Heart right ventricle (tissue), 16 donors: Measurements from ENCODE around the gene ASAP2. TPM values are rescaled to one million over a fixed set of nuclear protein-coding genes. Genes with fewer than 3 reads are reported as not detected.
A peak's percentile ranks its signal among the peaks of the same experiment; 100 is the strongest.

ENCODE experiments used
- ATAC-seq, 8 donors: fragments of 200-7000 bp; cut with Tn5 transposase; one replicate each; pipeline ENCODE4 v1.9.1; 2020; ENCODE audit warnings: mild to moderate bottlenecking in 8 of 8, moderate library complexity in 8 of 8, moderate number of reproducible peaks in 1 of 8
- DNase-seq, 2 donors: peaks; one replicate each; pipeline ENCODE4 v3.0.0-alpha.2; 2020
- H3K27ac ChIP-seq, 10 donors: fragments of 200-600 bp; sonication (generic) in 2 of 10; one replicate each; pipeline versions ENCODE4 v1.5.0 to v1.8.0; 2020 to 2022; ENCODE audit warnings: mild to moderate bottlenecking in 3 of 10
- H3K27me3 ChIP-seq, 7 donors: fragments of 200-600 bp; one replicate each; pipeline ENCODE4 v1.8.0; 2021 to 2022; ENCODE audit warnings: mild to moderate bottlenecking in 2 of 7
- H3K36me3 ChIP-seq, 9 donors: fragments of 200-600 bp; sonication (generic) in 1 of 9; one replicate each; pipeline versions ENCODE4 v1.5.0 to v1.8.0; 2020 to 2022; ENCODE audit warnings: mild to moderate bottlenecking in 2 of 9
- H3K4me1 ChIP-seq, 9 donors: fragments of 200-600 bp; sonication (generic) in 1 of 9; one replicate each; pipeline versions ENCODE4 v1.5.0 to v1.8.0; 2020 to 2022; ENCODE audit warnings: mild to moderate bottlenecking in 4 of 9
- H3K4me3 ChIP-seq, 10 donors: fragments of 200-600 bp; sonication (generic) in 2 of 10; one replicate each; pipeline versions ENCODE4 v1.5.0 to v1.8.0; 2020 to 2022; ENCODE audit warnings: mild to moderate bottlenecking in 7 of 10, moderate library complexity in 2 of 10
- H3K9me3 ChIP-seq, 11 donors: fragments of 200-600 bp in 10 of 11; sonication (generic) in 2 of 11; one replicate each; pipeline versions ENCODE4 v1.5.0 to v1.8.0; 2013 to 2022; ENCODE audit warnings: mild to moderate bottlenecking in 2 of 11, control low read depth in 1 of 11, moderate library complexity in 1 of 11
- WGBS, 2 donors: extraction: QIAGEN DNeasy Blood & Tissue Kit; methylation state at CpG; one replicate each; pipeline ENCODE4 v1.1.7; 2013; ENCODE audit warnings: inconsistent platforms in 1 of 2; 5-methylcytosine and 5-hydroxymethylcytosine counted together
- intact Hi-C, 10 donors: fragments of 100-400 bp; cut with DNase I; formaldehyde crosslinking; loops; one replicate each; pipeline versions ENCODE4 v1.11.1 to v1.14.2; 2022
- polyA plus RNA-seq, 2 donors: library from polyadenylated mRNA; stranded (reverse); fragments of 200-250 nt; gene quantifications; one replicate each; pipeline ENCODE4 v1.2.3, GENCODE V29; 2013
- total RNA-seq, 10 donors: library from RNA; stranded (reverse); fragmentation: NEBNext Ultra II Directional in 3 of 10; extraction: Animal tissue kit (Norgen Biotek cat#: 25700) in 3 of 10; gene quantifications; one replicate each; pipeline versions ENCODE4 v1.2.1 to v1.2.4, GENCODE V29; 2021 to 2023
- TF ChIP-seq, protein P1 (sequence below), 9 donors: fragments of 200-600 bp; sonication (generic) in 2 of 9; IDR thresholded peaks; one replicate each; pipeline versions ENCODE4 v1.5.0 to v1.8.0; 2021 to 2022; ENCODE audit warnings: antibody characterized with exemption in 9 of 9, mild to moderate bottlenecking in 5 of 9, moderate library complexity in 1 of 9
- donor health status: Arrhythmogenic right ventricular cardiomyopathy.
- donor health status: ischemic (EF 13 %, LVEDD 7.1; RV severe dilation, severe dysfunction).
- donor health status: healthy with polysubstance abuse.
- donor health status: DM: no; HTN: yes; CAD: no.
- donor health status: DM: no; HTN: no; CAD: no.
- donor health status: ischemic (EF 25% LVEDD 6.9; RV normal size, moderate dysfunction).
- donor health status: ischemic (EF 25% LVEDD 5.7; RV mildly dilated, moderate dysfunction).
- donor health status: healthy.
- donor health status: DM: yes; HTN: yes; CAD: no.
- donor health status: Ischemic cardiomyopathy.
- donor health status: ischemic (EF 35%, LVEDD 5.7; RV mildly dilated, moderate dysfunction).
- donor health status: nonischemic (EF 11% LVEDD 7.7; RV severe dilation, severe dysfunction).
- donor health status: DM: yes; HTN: yes; CAD: no.
- donor health status: PGD.
- donor health status: ischemic (EF 29% LVEDD 5.4; RV normal size, mild dysfunction).
- donor health status: nonischemic (EF 23%, LVEDD 6.1; RV moderate dilation, normal function).

Gene ASAP2
- total and polyA plus RNA-seq, 12 donors = 5.4 to 17.3 (median 11.8) TPM

DNA sequence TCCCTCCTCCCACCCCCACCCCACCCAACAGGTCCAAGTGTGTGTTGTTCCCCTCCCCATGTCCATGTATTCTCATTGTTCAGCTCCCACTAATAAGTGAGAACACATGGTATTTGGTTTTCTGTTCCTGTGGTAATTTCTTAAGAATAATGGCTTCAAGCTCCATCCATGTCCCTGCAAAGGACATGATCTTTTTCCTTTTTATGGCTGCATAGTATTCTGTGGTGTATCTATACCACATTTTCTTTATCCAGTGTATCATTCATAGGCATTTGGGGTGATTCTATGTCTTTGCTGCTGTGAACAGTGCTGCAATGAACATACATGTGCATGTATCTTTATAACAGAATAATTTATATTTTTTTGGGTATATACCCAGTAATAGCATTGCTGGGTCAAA is 12.3 kb upstream of the ASAP2 start:
- peak overlapping the region in 1 of 10 donors; percentile 22 for H3K27ac ChIP-seq
- intact Hi-C loops = loop anchor here in 2 of 10 donors (5.0 kb wide), 1 partner anchor 52 kb away; no protein-coding TSS in a partner anchor
- H3K9me3 ChIP-seq = no peaks in the 10 kb centered on the region
- H3K4me3 ChIP-seq = no peak overlapping the region
- H3K4me1 ChIP-seq = peaks cover 0 to 38% (median 24%) of the 10 kb centered on the region in 9 donors
- no peaks in the 10 kb centered on the region for H3K36me3 ChIP-seq
- ATAC-seq (no peak), DNase-seq (no peak)
- TF ChIP-seq, protein P1, sequence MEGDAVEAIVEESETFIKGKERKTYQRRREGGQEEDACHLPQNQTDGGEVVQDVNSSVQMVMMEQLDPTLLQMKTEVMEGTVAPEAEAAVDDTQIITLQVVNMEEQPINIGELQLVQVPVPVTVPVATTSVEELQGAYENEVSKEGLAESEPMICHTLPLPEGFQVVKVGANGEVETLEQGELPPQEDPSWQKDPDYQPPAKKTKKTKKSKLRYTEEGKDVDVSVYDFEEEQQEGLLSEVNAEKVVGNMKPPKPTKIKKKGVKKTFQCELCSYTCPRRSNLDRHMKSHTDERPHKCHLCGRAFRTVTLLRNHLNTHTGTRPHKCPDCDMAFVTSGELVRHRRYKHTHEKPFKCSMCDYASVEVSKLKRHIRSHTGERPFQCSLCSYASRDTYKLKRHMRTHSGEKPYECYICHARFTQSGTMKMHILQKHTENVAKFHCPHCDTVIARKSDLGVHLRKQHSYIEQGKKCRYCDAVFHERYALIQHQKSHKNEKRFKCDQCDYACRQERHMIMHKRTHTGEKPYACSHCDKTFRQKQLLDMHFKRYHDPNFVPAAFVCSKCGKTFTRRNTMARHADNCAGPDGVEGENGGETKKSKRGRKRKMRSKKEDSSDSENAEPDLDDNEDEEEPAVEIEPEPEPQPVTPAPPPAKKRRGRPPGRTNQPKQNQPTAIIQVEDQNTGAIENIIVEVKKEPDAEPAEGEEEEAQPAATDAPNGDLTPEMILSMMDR (IDR thresholded peaks at IDR 0.05) = no peak
- no peaks in the 10 kb centered on the region for H3K27me3 ChIP-seq

DNA sequence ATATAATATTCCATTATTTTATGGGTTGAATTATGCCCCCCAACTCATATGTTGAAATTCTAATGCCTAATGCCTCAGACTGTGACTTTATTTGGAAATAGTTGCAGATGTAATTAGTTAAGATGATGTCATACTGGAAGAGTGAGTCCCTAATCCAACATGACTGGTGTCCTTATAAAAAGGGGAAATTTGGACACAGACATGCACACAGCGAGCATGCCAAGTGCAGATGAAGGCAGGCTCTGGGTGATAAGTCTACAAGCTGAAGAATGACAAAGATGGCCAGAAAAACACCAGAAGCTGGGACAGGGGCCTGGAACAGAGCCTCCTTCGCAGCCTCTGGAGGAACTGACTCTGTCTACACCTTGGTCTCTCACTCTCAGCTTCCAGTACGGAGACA is 10.0 kb upstream of the ASAP2 start:
- WGBS, 2 donors = 69 to 76% methylated on average over 3 of the region's 3 CpGs
- Histone ChIP-seq H3K4me1 (peaks cover 0 to 25% (median 12%) of the 10 kb centered on the region in 9 donors), H3K27ac (no peak overlapping the region), H3K9me3 (no peaks in the 10 kb centered on the region), H3K36me3 (no peaks in the 10 kb centered on the region), H3K4me3 (no peak overlapping the region), H3K27me3 (no peaks in the 10 kb centered on the region)
- ATAC-seq (peak in 2 of 8 donors; percentile 4 to 14), DNase-seq (no peak)
- TF ChIP-seq, protein P1 (IDR thresholded peaks at IDR 0.05) = no peak
- intact Hi-C loops = loop anchor here in 2 of 10 donors (5.0 kb wide), 2 partner anchors 49 to 131 kb away; no protein-coding TSS in a partner anchor

DNA sequence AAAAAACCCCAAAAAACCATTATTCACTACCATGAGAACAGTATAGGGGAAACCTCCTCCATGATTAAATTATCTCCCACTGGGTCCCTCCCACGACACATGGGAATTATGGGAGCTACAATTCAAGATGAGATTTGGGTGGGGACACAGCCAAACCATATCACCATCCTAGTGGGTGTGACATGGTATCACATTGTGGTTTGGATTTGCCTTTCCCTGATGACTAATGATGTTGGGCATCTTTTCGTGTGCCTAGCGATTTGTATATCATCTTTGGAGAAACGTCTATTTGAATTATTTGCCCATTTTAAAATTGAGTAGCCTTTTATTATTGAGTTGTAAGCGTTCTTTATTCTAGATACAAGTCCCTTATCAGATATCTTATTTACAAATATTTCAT is 8.7 kb upstream of the ASAP2 start:
- no peaks in the 10 kb centered on the region for H3K9me3 ChIP-seq
- peaks cover 0 to 12% (median under 1%) of the 10 kb centered on the region in 9 donors for H3K4me1 ChIP-seq
- TF ChIP-seq, protein P1 (IDR thresholded peaks at IDR 0.05) = no peak
- H3K27ac ChIP-seq = no peak overlapping the region
- H3K27me3 ChIP-seq = no peaks in the 10 kb centered on the region
- WGBS, 2 donors = 93 to 95% methylated on average over 5 of the region's 5 CpGs
- no peak for ATAC-seq
- H3K36me3 ChIP-seq = no peaks in the 10 kb centered on the region
- intact Hi-C loops = loop anchor here in 2 of 10 donors (5.0 kb wide), 2 partner anchors 51 to 129 kb away; no protein-coding TSS in a partner anchor
- no peak for DNase-seq
- H3K4me3 ChIP-seq = no peak overlapping the region

DNA sequence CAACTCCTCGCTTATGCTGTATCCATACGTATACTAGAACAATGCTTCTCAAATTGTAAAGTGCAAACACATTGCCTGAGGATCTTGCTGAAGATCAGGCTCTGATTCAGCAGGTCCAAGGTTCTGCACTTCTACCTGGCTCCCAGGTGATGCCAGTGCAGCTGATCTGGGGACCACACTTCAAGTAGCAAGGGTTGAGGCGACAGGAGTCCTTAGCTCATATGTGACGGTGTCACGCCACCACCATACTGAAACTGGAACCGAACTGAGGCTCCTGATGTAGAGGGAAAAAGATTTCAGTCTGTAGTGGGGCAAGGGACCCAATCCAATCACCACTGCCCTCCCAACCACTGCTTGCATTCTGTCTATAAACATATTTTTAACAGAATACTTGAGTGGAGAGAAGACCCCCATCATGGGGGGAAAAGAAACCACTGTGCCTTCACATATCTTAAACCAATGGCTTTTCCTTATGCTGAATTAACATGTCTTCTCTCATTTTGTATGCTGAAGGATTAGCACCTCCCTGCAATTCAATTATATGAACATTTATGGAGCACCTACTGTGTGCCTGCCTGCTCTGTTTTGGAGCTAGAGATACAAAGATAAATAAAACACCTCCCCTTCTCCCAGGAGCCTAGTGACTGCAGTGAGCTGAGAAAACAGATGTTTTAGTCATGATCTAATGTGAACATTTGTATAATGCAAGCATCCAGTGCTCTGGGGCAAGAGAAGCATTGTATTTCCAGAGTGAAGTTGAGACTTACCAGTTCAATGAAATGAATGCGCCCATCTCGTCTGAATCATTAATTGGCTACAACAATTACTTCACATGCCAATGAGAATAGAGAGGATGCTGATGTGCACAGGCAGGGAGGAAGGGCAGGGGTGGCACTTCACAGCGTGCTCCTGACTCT is 6.6 kb upstream of the ASAP2 start:
- H3K27ac ChIP-seq = no peak overlapping the region
- H3K4me1 ChIP-seq = no peaks in the 10 kb centered on the region
- WGBS, 2 donors = 82 to 84% methylated on average over 9 of the region's 9 CpGs
- H3K27me3 ChIP-seq = no peaks in the 10 kb centered on the region
- DNase-seq = no peak
- H3K36me3 ChIP-seq = no peaks in the 10 kb centered on the region
- TF ChIP-seq, protein P1 (IDR thresholded peaks at IDR 0.05) = no peak
- H3K4me3 ChIP-seq = no peak overlapping the region
- no peak for ATAC-seq
- intact Hi-C loops = loop anchor here in 6 of 10 donors (5.0 to 10.0 kb wide), 4 partner anchors 53 to 127 kb away; no protein-coding TSS in a partner anchor
- H3K9me3 ChIP-seq = no peaks in the 10 kb centered on the region
